ENCODE data around the gene WHAMM. TPM values are rescaled to one million over a fixed set of nuclear protein-coding genes. Genes with fewer than 3 reads are reported as not detected.

WHAMM gene
- total RNA-seq, 1 donor from 2014 or later = 3.2 TPM

DNA sequence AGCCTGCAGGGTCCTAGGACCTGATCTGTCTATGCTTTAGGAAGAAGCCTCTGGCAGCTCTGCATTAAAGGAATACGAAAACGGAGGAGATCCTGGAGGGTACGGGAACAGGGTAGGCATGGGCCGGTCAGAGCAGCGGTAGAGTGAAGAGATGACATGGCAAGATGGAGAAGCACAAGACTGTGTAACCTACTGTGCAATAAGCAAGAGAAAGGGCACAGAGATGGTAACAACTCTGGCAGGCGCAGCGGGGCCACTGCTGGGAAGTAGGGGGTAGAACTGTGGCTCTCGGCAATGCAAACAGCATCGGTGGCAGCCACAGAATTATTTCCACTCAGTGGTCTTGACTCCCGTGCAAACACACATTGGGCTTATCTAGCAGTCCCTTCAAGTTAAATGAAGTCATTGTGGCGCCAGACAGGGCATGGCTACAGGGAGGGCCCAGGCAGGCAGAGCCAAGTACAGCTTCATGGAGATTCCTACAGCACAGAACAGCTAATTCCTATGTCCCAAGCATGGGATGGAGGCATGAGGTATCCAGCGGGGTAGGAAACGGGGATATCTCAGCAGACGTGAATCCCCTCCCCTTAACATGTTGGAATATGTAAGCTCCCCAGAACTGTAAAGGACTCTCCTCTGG is 28.8 kb downstream of the WHAMM start:
- DNase-seq (ENCODE audit: low read depth, low spot score) = no peak

DNA sequence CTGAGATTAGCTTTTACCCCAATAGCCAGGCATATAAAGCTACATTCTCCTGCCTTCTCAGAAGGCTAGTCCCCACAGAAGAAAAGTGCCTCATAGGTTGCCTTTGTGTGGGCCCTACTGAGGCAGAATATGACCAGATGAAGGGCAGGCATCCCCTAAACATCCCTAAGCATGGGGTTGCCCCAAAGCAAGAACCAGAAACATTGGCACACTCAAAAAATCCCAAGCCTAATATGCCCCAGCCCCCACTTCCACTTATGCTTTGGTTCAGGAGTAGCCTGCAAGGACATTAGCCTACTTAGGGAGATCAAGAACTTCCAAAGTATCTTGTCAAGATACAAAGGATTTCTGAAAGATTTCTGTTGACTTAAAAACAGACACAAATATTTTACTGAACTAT is 29.7 kb downstream of the WHAMM start:
- DNase-seq (ENCODE audit: low read depth, low spot score) = no peak

DNA sequence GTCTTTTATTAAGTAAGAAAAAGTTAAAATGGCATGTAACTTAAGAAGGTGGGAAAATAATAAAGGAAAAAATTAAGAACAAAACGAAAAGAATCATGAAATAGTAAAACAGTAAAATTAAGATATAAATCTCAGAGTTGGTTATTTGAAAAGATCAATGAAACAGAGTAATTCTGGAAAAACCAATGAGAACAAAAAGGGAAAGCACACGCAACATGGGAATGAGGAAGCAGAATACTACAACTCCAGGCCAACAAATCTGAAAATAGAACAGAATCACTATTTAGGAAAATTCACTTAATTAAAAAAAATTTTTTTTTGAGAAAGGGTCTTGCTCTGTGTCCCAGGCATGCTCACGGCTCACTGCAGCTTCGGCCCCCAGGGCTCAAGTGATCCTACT is 30.7 kb downstream of the WHAMM start:
- DNase-seq (ENCODE audit: low read depth, low spot score) = no peak

- no peak for DNase-seq (ENCODE audit: low read depth, low spot score)
Observed at GRCh38 chr15:82843566-82843965, 34.1 kb downstream of the WHAMM start.

DNA sequence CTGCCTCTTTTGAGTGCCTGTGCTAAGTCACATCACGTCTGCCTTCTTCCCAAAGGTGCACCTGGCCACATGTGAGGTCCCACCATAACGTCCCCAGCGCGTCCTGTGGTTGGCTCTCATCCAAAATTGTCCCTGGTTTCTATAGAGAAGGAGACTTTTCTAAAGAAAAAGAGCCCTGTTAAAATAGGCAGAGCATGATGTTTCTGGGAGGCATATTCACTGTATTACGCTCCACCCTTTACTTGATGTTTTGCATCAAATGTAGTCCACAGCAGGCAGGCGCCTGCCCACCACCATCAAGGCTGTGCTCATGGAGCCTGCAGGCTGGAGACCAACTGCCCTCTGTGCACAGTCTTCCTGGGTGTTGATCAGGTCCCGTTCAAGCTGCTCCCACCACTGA is 36.3 kb downstream of the WHAMM start:
- no peak for DNase-seq (ENCODE audit: low read depth, low spot score)

GRCh38 chr15:82846621-82847020 is 37.2 kb downstream of the WHAMM start:
- no peak for DNase-seq (ENCODE audit: low read depth, low spot score)

DNA sequence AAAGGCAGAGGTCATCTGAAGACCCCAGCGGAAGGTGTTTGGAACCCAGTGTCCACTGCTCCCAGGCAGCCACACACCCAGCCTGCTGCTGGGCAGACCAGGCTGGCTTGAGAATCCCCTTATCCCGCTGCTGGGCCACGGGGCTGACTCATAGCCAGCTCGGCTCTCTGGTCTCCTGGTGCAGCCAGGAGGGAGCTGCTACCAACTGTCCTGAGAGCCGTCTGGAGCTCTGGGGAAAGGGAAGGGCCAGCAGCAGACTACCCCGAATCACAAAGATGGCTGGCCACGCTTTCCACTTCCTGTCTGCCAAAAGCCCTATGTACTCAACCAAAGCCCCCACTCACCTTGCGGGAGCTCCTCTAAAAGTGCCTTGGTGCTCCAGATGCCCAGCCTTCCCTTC is 38.3 kb downstream of the WHAMM start:
- DNase-seq (ENCODE audit: low read depth, low spot score) = no peak

- DNase-seq (ENCODE audit: low read depth, low spot score) = no peak
Observed at GRCh38 chr15:82848241-82848993, 39.0 kb downstream of the WHAMM start.

GRCh38 chr15:82849556-82850512 is 40.4 kb downstream of the WHAMM start:
- peak; percentile 43 for DNase-seq (ENCODE audit: low read depth, low spot score)

GRCh38 chr15:82850731-82851130 is 41.3 kb downstream of the WHAMM start:
- no peak for DNase-seq (ENCODE audit: low read depth, low spot score)

DNA sequence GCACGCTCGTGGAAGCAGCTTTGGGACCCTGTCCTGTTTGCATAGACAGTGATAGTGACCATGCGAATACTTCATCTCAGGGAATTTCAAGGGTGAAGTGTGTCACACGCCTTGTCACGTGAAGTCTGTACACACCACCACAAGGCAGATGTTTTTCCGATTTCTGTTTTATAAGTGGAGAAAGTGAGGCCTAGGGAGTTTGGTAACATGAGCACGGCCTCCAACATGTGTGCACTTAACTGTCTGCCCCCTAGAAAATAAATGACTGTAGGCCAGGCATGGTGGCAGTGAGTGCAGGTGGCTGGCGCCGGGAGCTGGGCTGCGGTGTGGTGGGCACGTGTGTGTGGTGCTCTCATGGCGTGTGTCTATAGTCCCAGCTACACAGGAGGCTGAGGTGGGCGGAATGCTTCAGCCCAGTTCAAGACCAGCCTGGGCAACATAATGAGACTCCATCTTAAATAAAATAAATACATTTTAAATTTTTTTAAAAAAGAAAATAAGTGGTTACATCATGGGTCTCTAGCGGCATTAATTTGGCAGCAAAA is 42.0 kb downstream of the WHAMM start:
- DNase-seq (ENCODE audit: low read depth, low spot score) = no peak

DNA sequence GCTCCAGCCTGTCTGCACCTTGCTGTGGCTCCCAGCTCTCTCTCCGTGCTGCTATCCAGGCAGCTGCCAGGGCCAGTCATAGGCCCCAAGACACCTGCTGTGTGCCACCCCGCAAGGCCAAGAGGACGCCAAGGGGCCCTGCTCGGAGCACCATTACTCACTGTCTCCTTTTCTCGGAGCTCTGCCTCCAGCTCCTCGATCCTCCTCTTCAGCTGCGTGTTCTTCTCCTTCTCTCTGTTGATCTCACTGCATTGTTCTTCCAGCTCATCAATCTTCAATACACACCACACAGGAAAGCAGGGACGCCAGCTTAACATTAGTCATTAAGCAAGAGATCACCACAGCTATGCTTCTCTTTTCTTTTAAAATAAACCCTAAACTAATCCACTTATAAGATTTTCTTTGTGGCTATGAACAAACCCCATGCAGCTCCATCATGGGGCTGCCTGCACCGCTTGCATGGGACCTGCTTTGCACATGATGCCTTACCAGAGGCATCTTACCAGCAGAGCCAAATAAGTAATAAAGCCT is 42.6 kb downstream of the WHAMM start:
- no peak for DNase-seq (ENCODE audit: low read depth, low spot score)

- no peak for DNase-seq (ENCODE audit: low read depth, low spot score)
Observed at GRCh38 chr15:82852941-82853561, 43.6 kb downstream of the WHAMM start.

GRCh38 chr15:82854554-82854953 is 45.1 kb downstream of the WHAMM start:
- no peak for DNase-seq (ENCODE audit: low read depth, low spot score)

DNA sequence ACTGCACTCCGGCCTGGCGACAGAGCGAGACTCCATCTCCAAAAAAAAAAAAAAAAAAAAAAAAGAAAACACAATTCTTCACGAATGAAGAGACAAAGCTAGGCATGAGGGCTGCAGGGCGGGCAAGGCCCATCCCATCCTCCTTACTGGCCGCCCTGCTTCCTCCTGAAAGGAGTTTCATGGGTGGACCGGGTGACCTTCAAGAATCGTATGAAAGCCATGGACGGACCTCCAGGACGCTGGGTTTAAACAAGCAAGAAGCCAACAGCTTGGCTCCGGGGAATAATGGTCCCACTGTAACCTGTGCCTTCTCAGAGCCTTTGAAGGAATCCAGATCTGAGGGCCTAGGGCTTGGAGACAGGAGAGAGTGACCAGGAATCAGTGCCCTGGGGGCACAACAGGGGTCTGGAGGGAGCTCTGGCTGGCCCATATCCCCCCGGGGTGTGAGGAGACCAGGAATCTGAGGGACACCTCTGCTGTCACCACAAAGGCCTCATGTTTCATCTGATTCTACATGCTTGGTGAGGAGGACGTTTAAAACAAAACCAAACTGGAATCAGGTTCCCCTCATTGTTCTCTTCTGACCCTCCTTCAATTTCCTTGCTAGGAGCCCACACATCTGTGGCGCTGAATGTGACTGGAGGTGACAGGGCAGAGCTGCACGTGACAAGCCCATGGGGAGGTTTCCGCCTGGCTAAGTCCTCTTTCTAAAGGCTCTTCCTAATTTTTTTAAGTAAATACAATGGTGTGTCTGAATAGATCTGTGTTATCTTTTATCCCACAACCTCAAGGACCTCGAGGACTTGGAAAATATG is 46.1 kb downstream of the WHAMM start:
- DNase-seq (ENCODE audit: low read depth, low spot score) = no peak

- DNase-seq (ENCODE audit: low read depth, low spot score) = no peak
Observed at GRCh38 chr15:82856397-82857170, 47.2 kb downstream of the WHAMM start.

DNA sequence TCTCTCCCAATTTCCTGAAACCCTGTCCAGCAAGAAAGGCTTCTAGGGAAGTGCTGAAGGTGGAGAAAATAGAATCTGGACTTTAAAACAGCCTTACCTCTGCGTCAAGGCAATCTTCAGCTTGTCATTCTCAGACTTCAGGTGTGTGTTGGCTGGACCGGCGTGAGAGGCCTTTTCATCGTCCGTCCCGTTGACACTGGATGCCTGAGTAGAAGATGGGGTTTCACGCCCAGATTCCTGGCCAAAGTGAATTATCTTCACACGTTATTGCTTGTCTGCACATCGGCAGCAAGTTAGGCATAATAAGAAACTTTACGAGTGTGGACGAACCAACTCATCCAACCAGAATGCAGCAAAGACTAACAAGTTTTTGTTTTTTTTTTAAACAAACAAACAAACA is 49.5 kb downstream of the WHAMM start:
- no peak for DNase-seq (ENCODE audit: low read depth, low spot score)

DNA sequence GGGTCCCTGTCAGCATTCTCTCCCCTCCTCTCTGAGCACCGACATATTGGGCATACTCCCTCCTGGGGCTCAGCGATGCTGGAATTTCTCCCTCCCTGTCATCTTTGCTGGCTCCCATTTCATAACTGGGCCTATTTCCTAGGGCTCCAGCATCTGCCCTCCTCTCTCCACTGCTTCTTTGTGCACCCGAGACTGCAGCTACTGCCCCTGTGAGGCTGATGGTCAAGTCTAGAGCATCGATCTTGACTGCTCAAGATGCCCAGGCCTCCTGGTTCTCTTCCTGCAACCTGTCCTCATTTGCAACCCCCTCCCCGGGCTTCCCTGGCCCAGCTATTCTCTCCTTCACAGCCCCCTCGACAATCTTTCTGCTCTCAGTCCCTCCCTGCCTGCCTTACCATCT is 53.5 kb downstream of the WHAMM start:
- no peak for DNase-seq (ENCODE audit: low read depth, low spot score)

- DNase-seq (ENCODE audit: low read depth, low spot score) = no peak
Observed at GRCh38 chr15:82864967-82865366, 55.5 kb downstream of the WHAMM start.

Measured in pulmonary artery endothelial cell (primary cell).